ENCODE results near the gene CHMP4A.

- TF ChIP-seq CTCF (conservative IDR thresholded peaks at IDR 0.05; ENCODE audit: low read depth, low read length) (no peak), EZH2 (IDR thresholded peaks at IDR 0.05; ENCODE audit: borderline replicate concordance, low read depth, low read length, poor library complexity, severe bottlenecking) (no peak)
Observed at GRCh38 chr14:24260780-24261157, 47.5 kb upstream of the CHMP4A start.
